ENCODE data around the gene RAP2A.

Gene RAP2A

DNA sequence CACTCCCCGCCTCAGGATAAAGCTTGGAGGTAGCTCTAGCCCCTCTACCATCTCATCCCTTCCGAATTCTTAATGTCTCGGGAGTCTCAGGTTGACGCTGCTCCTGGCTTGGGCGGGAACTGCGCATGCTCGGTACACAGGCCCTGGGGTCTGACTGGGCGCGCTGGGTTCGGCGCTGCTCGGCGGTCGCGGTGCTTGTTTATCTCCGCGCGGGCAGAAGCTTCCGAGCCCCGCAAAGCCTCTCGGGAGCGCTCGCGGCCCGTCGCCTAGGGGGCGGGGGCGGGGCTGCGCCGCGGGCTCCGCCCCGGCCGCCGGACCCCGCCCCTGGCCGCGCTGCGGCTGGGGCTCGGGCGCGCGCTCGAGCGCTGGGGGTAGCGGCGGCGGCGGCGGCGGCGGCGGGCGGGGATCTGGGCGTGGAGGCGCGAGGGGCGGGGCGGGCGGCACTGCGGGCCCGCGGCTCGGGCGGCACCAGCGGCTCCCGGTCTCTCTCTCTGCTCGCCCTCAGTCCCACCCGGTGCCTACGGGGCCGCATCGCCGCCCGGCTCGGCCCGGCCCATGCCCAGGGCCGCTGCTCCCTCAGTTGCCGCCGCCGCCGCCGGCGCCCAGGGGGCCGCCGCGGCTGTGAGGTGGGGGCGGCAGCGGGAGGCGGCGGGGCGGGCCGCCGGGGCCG is at the start of gene RAP2A:
Gene RAP2A, plus strand, starts transcription at position 443 of the 670 bp plus-strand sequence. CDS start 302 bp downstream, outside the sequence.
- peak; percentile 83 to 98 (median 90) for DNase-seq
- intact Hi-C loops (cut with DNase I): loop anchor here (5.0 kb wide), 3 partner anchors 62 to 322 kb away; partner anchors contain the start of gene MBNL2

DNA sequence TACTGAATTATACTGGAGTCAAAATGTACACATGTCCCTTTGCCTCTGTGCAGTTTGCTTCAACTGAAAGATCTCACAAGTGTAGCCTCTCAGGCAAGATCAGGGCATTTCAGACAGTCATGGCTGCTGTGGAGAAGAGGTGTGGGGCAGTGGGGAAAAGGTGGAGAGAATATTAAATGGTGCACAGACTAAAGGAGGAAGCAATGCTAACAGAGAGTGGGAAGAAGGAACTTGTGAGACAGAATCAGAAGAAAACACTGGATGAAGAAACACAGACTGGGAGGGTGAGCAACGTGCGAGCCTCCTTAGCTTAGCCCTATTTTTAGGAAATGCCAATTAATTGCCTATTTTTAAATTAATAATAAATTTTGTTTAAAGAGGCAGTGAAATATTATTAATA is 49.6 kb upstream of the RAP2A start:
- intact Hi-C loops (cut with DNase I): no loop called here
- DNase-seq: no peak

DNA sequence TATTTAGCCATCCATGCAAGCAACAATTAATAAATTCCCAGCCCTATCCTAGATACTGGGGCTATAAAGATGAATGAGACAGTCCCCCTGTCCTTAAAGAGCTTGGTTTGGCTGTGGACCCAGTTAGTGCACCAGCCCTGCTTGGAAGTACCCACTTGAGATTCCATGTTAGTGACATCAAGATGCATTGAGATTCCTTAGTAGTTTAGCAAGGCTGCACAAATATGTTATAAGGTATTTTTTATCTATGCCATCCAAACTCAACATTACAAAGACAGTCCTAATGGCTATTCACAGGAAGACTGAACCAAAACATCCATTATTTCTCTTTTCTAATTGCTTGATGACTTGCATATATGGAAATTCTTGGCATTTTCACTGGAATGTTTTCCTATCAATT is 48.8 kb upstream of the RAP2A start:
- DNase-seq: no peak
- intact Hi-C loops (cut with DNase I): no loop called here

DNA sequence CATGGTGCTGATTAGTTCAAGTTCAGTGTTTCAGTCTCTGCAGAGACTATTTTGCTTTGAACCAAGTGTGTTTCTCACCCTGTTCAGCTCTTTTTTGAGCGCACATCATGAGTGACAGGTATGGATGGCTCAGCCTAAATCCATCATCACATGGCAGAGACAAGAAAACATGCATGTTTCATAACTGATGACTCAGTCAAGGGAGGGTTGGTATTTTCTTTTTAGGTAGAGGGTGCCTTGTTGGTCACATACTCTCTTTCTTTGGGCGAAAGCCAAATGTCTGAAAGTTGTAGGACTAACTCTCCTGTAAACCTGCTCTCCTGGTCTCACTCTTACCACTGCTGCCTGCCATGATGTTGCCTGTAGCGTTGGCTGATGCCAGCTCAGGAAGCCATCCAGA is 48.1 kb upstream of the RAP2A start:
- no peak for DNase-seq
- intact Hi-C loops (cut with DNase I): no loop called here

DNA sequence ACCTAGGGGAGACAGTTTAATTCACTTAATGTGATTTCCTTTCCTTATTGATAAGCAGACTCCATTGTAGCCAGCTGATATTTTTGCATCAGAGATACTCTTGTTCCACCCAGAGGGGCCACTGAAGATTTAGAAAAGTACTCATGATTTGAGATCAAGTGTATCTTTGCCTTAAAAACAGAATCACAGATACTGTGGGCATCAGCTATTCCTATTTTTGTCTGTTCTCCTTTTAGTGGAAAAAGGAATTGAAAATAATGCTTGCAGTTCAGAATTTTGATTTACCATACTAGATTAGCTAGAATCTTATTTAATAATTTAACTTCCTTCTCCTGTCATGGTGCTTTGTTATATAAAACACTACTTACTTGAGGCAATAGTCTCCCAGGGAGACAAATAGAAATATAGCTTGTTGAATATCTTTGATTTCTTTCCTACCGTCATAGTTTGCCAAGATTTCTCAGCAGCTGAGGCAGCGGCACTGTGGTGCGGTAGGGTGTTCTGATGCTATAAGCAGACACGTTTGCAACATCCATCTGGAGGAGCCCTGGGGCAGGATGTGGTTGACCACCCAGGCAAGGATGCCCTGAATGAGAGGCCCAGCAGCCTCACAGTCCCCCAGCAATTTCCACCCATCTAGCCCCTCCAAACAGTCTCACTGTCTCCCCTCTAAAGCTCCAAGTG is 47.0 kb upstream of the RAP2A start:
- peak in 7 of 10 donors; percentile 29 to 89 (median 49) for DNase-seq
- intact Hi-C loops (cut with DNase I): no loop called here

DNA sequence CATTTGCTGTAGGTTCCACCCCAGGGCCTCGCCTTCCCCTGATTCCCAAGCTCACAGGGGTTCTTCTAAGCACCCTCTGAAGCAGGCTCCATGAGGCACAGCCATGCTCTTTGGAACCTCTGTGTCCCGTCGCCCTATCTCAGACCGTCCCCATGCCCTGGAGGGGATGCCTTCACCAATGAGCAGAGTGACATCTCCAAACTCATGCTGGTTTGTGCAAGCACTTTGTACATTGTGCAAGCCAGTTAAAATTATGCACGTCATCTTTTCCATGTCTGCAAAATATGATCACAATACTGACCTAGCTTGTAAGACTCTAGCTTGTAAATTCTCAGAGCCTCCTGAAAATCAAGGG is 46.5 kb upstream of the RAP2A start:
- no peak for DNase-seq
- intact Hi-C loops (cut with DNase I): no loop called here

DNA sequence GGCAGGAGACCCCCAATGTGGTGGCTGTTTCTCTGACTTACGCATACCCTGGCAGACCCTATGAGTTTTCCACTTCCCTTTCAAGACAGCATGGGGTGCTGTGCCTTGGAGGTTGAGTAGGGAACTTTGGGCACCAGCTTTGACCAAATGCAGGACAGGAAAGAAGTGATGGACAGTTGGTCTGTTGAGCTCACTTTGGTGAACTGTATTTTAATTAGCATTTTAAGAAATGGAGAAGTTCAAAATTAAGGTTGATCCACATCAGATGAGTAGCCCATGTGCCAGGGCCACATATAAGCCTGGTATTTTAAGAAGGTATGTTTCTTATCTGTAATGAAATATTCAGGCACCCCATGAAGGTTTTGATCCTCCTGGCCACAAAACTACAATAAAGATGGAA is 46.1 kb upstream of the RAP2A start:
- intact Hi-C loops (cut with DNase I): loop anchor here (1.0 kb wide), 1 partner anchor 20 kb away; no protein-coding TSS in a partner anchor
- DNase-seq: no peak

DNA sequence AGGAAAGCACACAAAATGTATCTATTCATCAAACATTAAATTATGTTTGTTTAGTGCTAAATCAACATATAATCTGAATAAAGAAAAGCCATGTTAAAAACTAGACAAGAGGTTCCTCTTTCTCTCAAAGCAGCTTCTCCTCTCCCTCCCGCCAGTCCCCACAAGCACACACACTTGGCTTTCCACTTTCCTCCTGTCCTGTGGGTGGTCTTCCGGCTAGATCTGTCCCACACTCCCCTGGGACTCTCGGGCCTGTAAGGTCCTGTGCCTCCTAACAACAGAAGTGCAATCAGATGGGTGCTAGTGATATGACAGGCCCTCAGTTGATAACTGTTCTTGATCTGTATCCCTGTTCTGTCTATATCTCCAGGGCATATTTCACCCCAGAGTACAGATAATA is 45.6 kb upstream of the RAP2A start:
- intact Hi-C loops (cut with DNase I): loop anchor here (1.0 kb wide), 1 partner anchor 20 kb away; no protein-coding TSS in a partner anchor
- DNase-seq: no peak

DNA sequence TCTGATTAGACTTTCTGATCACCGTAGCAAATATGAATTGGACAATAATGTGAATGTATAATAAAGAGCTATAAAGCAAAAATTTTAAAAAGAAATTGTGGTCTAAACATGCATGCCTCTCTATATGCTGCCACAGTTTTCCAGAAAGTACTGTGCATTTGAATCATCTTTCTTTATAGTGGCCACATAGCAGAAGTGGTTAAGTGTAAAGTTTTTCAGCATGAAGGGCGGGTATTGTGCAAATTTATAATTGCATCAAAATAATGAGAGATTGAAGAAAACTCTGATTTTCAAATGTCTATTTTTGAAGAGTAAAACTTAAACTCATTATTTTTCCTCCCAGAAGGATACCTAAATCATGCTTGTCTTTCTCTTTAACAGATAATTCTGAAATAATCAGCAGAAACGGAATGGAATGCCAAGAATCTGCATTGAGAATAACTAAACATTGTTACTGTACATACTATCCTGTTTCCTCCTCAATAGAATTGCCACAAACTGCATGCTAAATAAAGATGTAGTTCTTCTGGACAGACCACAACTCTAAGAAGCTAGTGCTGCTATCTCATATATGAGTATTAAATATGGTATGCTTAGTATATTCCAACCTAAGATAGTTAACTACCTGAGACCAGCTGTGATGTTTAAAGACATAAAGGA is 42.9 kb upstream of the RAP2A start:
- intact Hi-C loops (cut with DNase I): no loop called here
- DNase-seq: no peak

DNA sequence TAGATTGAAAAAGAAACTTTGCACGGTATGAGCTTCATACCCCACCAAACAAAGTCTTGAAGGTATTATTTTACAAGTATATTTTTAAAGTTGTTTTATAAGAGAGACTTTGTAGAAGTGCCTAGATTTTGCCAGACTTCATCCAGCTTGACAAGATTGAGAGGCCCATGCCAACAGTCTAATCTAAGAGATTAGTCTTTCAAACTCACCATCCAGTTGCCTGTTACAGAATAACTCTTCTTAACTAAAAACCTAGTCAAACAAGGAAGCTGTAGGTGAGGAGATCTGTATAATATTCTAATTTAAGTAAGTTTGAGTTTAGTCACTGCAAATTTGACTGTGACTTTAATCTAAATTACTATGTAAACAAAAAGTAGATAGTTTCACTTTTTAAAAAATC is 41.9 kb upstream of the RAP2A start:
- intact Hi-C loops (cut with DNase I): no loop called here
- no peak for DNase-seq

DNA sequence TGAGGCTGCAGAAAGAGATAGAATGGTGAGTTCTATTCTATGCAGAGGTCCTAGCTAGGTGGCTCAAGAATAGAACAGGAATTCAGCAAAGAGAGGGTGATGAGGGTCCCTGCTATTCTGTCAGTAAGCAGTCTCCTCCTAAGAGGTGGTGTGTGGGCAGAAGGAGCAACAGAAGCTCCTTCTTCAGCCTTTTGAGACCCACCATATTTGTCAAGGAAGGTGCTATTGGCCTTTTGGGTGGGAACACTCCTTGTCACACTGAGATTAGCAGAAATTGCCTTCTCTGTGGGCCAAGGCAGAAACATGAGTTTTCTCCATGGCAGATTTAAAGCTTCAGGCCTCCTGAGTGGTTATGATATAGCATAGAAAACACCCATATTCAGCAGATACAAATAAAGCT is 39.4 kb upstream of the RAP2A start:
- DNase-seq: no peak
- intact Hi-C loops (cut with DNase I): no loop called here

DNA sequence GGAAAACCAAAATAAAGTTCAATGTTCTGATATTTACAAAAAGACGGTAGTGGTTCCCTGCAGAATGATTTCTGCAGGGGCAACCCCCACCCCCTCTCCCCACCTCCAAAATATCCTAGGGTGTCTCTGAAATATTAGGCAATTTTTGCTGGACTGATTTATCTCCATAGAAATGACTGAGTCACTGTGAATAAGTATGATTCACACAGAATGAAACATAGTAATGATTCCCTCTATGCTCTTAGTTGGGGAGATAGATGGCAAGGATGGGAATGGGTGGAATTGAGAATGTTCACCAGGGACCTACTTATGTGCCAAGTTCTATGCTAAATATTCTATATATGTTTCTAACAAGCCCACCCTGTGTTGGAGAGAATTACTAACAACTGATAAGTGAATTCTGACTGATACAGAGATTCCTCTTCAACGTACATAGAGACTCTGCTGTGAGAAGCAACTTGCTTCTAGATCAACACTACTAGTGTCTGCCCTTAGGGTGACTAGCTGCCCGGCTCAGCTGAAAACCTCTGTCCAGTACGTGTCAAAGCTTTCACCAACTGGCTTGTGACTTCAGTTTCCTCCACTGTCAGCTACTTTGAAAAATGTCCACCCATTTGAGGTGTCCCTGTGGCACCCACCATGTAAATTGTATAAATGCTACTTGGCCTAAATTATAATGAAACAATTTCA is 38.4 kb upstream of the RAP2A start:
- no peak for DNase-seq

DNA sequence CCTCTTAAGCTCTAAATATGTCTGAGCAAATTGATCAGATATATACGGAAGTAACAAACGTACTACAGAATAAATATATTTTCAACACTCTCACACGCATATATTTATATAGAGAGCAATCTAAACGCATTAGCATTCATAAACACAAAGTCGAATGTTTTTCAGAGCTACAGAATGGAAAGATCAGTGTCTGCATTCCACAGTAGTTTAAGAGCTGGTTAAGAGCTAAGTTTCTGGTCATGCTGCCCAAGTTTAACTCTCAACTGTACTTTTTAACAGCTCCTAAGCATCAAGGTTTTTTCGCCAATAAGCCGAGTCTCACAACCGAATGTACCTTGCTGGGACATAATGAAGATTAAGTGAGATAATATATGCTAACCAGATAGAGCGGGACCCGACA is 36.7 kb upstream of the RAP2A start:
- no peak for DNase-seq
- intact Hi-C loops (cut with DNase I): no loop called here

More for the DNA sequence above, 38.4 kb upstream of the RAP2A start:
- intact Hi-C loops (cut with DNase I): no loop called here

DNA sequence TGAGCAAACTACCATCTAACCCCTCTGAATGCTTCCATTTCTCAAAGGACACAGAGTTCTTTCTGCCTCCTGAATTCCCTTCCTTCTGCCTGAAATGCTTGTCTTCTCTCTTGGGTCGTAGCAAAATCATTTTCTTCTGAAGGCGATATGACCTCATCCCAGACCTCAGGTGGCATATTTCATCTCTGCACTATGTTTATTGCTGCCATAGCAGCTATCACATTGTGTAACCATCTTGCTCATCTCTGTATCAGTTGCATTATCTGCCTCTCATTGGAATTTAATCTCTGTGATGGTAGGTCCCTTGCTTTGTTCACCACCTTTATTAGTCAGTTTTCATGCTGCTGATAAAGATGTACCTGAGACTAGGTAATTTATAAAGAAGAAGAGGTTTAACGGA is 32.5 kb upstream of the RAP2A start:
- no peak for DNase-seq
- intact Hi-C loops (cut with DNase I): no loop called here

DNA sequence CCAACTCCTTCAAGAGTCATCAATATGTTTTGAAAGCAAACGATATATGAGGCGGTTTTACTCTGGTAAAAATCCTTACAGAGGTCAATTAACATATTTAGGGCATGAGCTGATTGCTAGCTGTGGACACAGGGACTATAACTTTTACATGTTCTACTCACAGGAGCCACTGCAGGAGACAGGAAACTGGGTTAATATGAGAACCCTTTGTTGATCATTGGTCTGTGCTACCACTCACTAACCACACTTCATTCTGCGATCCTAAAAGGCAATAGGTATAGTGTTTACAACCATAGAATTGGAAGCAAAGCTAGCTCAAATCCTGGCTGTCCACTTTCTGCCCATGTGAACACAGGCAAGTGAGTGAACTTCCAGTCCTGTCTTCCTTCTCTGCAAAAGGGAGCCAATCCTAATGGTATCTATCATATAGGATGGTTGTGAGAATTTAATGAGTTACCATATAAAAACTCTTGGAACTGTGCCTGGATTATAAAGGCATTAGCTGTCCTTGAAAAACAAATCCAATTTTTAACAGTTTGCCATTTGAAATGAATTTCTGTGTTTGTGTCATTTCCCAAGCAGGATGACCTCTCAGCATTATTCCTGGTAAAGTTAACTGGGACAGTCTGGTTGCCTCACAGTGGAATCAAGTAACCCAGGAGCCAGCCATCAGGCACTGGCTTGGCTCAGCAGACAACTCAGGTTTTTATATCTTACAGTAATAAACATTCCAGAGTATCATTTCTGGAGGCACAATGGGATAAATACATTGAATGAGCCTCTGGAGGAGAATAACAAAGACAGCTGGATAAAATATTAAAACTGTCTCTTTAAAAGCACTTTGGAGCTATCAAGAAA is 29.8 kb upstream of the RAP2A start:
- DNase-seq: no peak

DNA sequence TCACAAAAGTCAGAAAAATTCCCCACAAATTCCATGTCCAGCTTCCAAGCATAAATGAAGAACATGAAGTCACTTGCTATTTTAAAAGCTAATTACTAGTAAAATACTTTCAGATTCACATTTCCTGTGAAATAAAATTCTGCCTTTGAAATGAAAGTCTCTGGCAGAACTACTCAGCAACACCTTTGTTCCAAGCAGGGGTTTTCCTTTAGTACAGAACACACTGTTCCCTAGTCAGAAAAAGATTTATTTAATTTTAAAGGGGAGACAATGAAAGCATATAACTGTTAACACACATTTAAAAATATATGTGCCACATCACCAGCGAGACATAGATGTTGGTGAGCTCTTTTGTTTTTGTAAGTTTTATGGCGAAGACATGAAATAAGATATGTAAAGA is 26.4 kb upstream of the RAP2A start:
- no peak for DNase-seq
- intact Hi-C loops (cut with DNase I): no loop called here

More for the DNA sequence above, 29.8 kb upstream of the RAP2A start:
- intact Hi-C loops (cut with DNase I): no loop called here

DNA sequence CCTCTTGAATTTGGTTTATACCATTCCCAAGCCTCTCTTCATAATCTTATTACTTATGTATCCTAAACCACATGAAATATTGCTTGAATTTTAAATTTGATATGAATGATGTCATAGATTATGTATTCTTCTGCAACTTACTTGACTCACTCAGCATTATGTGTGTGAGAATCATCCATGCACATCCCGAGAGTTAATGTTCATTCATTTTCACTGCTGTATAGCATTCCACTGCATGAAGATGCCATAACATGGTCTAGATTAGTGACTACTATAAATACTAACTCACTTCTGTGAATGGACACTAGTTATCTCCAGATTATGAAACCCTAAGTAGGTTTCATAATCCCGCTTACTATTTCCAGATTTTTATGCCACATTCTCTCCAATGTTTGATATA is 25.0 kb upstream of the RAP2A start:
- intact Hi-C loops (cut with DNase I): loop anchor here (1.0 kb wide), 1 partner anchor 21 kb away; no protein-coding TSS in a partner anchor

DNA sequence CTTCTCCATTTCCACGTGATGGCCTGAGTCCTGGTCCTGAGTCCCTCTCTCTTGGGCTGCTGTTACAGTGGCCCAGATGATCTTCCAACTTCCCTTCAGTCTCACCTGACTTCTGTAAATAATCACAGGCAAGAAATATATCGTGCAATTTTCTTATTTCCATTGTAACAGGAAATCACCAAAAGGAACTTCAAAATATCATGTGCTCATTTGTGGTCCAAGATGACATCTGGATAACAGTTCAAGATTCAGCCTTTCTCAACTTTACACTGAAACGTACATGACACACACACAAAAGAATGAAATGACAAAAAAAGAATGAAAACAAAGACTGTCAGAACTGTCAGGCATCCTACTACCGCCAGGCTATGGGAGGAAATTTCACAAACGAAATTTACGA is 22.0 kb upstream of the RAP2A start:
- DNase-seq: no peak
- intact Hi-C loops (cut with DNase I): no loop called here

More for the DNA sequence above, 25.0 kb upstream of the RAP2A start:
- no peak for DNase-seq

DNA sequence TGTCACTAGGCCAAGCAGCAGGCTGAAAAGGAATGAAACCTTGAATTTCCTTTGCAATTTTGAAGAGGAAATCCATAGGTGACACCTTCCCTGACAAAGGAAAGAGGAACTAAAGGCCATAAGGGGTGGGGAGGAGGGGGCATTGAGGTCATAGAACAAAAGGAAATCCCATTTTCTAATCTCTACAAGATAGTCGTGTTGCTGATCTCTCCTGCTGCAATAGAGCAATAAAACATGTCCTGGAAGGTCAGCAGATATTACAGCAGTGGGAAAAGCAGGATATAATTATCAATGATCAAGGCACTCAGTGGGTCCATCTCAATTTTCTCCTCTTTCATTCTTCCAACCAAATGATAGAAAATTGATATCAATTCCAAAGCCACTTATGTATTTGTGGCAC is 20.3 kb upstream of the RAP2A start:
- intact Hi-C loops (cut with DNase I): no loop called here
- DNase-seq: no peak

DNA sequence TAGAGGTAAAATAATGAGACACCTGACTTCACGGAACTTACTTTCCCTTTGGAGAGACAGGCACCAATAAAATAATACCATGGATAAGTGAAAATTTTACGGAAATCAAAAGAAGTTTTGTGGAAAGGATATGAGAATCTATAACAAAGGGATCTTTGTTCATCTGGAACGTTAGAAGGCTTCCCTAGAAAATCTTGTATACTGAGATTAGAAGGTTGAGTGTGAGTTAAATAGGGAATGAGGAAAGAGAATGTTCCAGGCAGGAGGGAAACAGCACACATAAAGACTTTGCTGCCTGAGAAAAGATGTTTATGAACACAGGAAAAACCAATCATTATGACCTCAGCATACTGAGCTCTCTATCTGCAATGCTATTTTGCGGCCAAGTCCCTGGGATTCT is 19.6 kb upstream of the RAP2A start:
- intact Hi-C loops (cut with DNase I): no loop called here
- DNase-seq: no peak

All from posterior cingulate gyrus (tissue), 11 donors.